A549 (cell line): ENCODE measurements around the gene NCOA3. TPM values are rescaled to one million over a fixed set of nuclear protein-coding genes. Genes with fewer than 3 reads are reported as not detected.

Experiments used
- BHLHE40 ChIP-seq: IDR thresholded peaks from 2 replicates; pipeline ENCODE4 v1.6.1; 2012; ENCODE audit warnings: low read depth, low read length, inconsistent platforms
- CBX8 ChIP-seq: fragments of 200-600 bp; sonication (generic); IDR thresholded peaks from 2 replicates; pipeline ENCODE4 v1.6.1; 2016
- CEBPB ChIP-seq, 2 experiments: fragments of >200 bp in 1 of 2; sonication (Bioruptor Twin) in 1 of 2; formaldehyde crosslinking in 1 of 2; IDR thresholded peaks; 2 replicates each; pipeline ENCODE4 v1.6.1; 2012 to 2016
- CHD4 ChIP-seq: fragments of 200-600 bp; sonication (generic); IDR thresholded peaks from 2 replicates; pipeline ENCODE4 v1.6.1; 2016; ENCODE audit warnings: antibody characterized with exemption, mild to moderate bottlenecking, borderline replicate concordance
- EHF ChIP-seq: fragments of 250-450 bp; sonication (Bioruptor Pico); IDR thresholded peaks from 2 replicates; pipeline ENCODE4 v1.5.0; 2020; ENCODE audit warnings: mild to moderate bottlenecking
- EHMT2 ChIP-seq: fragments of 200-600 bp; sonication (generic); IDR thresholded peaks from 2 replicates; pipeline ENCODE4 v1.6.1; 2016; ENCODE audit warnings: antibody characterized with exemption, low read depth, mild to moderate bottlenecking, moderate library complexity
- EP300 ChIP-seq, 2 experiments: fragments of >200 bp; sonication (Bioruptor Twin); formaldehyde crosslinking; IDR thresholded peaks; 2 replicates in 1 of 2; 3 replicates in 1 of 2; pipeline ENCODE4 v1.6.1; 2016 to 2017
- ESRRA ChIP-seq: fragments of 150-350 bp; IDR thresholded peaks from 2 replicates; pipeline ENCODE4 v1.6.1; 2014; ENCODE audit warnings: mild to moderate bottlenecking, low read length, borderline replicate concordance
- FOXS1 ChIP-seq: fragments of 250-450 bp; sonication (Bioruptor Pico); IDR thresholded peaks from 2 replicates; pipeline ENCODE4 v1.5.0; 2020; ENCODE audit warnings: mild to moderate bottlenecking, moderate library complexity
- GATA3 ChIP-seq: IDR thresholded peaks from 2 replicates; pipeline ENCODE4 v1.6.1; 2012; ENCODE audit warnings: borderline replicate concordance
- HDAC2 ChIP-seq: fragments of 200-600 bp; sonication (generic); IDR thresholded peaks from 2 replicates; pipeline ENCODE4 v1.6.1; 2016
- HOXA7 ChIP-seq: fragments of 250-450 bp; sonication (Bioruptor Pico); IDR thresholded peaks from 2 replicates; pipeline ENCODE4 v1.5.0; 2020; ENCODE audit warnings: mild to moderate bottlenecking, moderate library complexity
- HOXB13 ChIP-seq: fragments of 250-450 bp; sonication (Bioruptor Pico); IDR thresholded peaks from 2 replicates; pipeline ENCODE4 v1.5.0; 2020; ENCODE audit warnings: low read depth, mild to moderate bottlenecking, moderate library complexity
- MAFK ChIP-seq: fragments of 450-650 bp; IDR thresholded peaks from 2 replicates; pipeline ENCODE4 v1.6.1; 2014; ENCODE audit not compliant: partially characterized antibody
- MAZ ChIP-seq: fragments of 150-350 bp; IDR thresholded peaks from 2 replicates; pipeline ENCODE4 v1.6.1; 2014; ENCODE audit warnings: antibody characterized with exemption, low read depth, low read length, borderline replicate concordance
- MYC ChIP-seq: IDR thresholded peaks from 2 replicates; pipeline ENCODE4 v1.6.1; 2012; ENCODE audit warnings: mild to moderate bottlenecking, inconsistent platforms, low read length, improper control_type of control experiment, borderline replicate concordance
- NFE2L2 ChIP-seq: fragments of 150-350 bp; conservative IDR thresholded peaks from 2 replicates; pipeline ENCODE4 v1.6.1; 2014; ENCODE audit warnings: low read length
- NPAS2 ChIP-seq: fragments of 250-450 bp; sonication (Bioruptor Pico); IDR thresholded peaks from 2 replicates; pipeline ENCODE4 v1.8.0; 2022; ENCODE audit warnings: mild to moderate bottlenecking, moderate library complexity, borderline replicate concordance
- NR3C1 ChIP-seq: fragments of >200 bp; sonication (Bioruptor Twin); formaldehyde crosslinking; IDR thresholded peaks from 3 replicates; pipeline ENCODE4 v1.6.1; 2017
- PHF8 ChIP-seq: fragments of 200-600 bp; sonication (generic); IDR thresholded peaks from 2 replicates; pipeline ENCODE4 v1.6.1; 2016; ENCODE audit warnings: low read depth, mild to moderate bottlenecking, antibody characterized with exemption, moderate library complexity, borderline replicate concordance
- POLR2AphosphoS2 ChIP-seq: conservative IDR thresholded peaks from 2 replicates; pipeline ENCODE4 v1.6.1; 2012; ENCODE audit warnings: low read length, improper control_type of control experiment, inconsistent platforms
- RARB ChIP-seq: fragments of 250-450 bp; sonication (Bioruptor Pico); IDR thresholded peaks from 2 replicates; pipeline ENCODE4 v1.8.0; 2021; ENCODE audit warnings: mild to moderate bottlenecking, moderate library complexity
- RCOR1 ChIP-seq: fragments of 150-350 bp; IDR thresholded peaks from 2 replicates; pipeline ENCODE4 v1.6.1; 2014; ENCODE audit warnings: antibody characterized with exemption, low read length, low read depth
- RFX5 ChIP-seq: fragments of 450-650 bp; IDR thresholded peaks from 2 replicates; pipeline ENCODE4 v1.7.1; 2014; ENCODE audit warnings: antibody characterized with exemption, mild to moderate bottlenecking, moderate library complexity
- RNF2 ChIP-seq: fragments of 200-600 bp; sonication (generic); IDR thresholded peaks from 2 replicates; pipeline ENCODE4 v1.6.1; 2016; ENCODE audit warnings: low read depth, mild to moderate bottlenecking, antibody characterized with exemption, moderate library complexity, borderline replicate concordance
- SMC3 ChIP-seq: fragments of >200 bp; sonication (Bioruptor Twin); formaldehyde crosslinking; IDR thresholded peaks from 3 replicates; pipeline ENCODE4 v1.6.1; 2018; ENCODE audit warnings: inconsistent platforms
- TP53 ChIP-seq: fragments of 250-450 bp; sonication (Bioruptor Pico); IDR thresholded peaks from 2 replicates; pipeline ENCODE4 v1.5.0; 2021; ENCODE audit warnings: mild to moderate bottlenecking, moderate library complexity
- ZC3H11A ChIP-seq: fragments of 450-650 bp; IDR thresholded peaks from 2 replicates; pipeline ENCODE4 v1.6.1; 2014; ENCODE audit warnings: antibody characterized with exemption, mild to moderate bottlenecking
- ZNF302 ChIP-seq: fragments of 250-450 bp; sonication (Bioruptor Pico); IDR thresholded peaks from 2 replicates; pipeline ENCODE4 v1.9.0; 2021; ENCODE audit warnings: inconsistent platforms, mild to moderate bottlenecking, moderate library complexity
- ZSCAN20 ChIP-seq: fragments of 250-450 bp; sonication (Bioruptor Pico); IDR thresholded peaks from 2 replicates; pipeline ENCODE4 v1.8.0; 2022; ENCODE audit warnings: mild to moderate bottlenecking, moderate library complexity
- polyA plus RNA-seq, 4 experiments: library from polyadenylated mRNA; depleted of rRNA in 3 of 4; stranded (reverse); fragments of >200 nt; fragmentation: RNase III in 1 of 4; extraction: RNeasy Plus Mini Kit Qiagen cat#74134 plus additional on column Dnase treatment in 1 of 4; gene quantifications; 2 replicates in 3 of 4; 3 replicates in 1 of 4; pipeline ENCODE4 v1.2.3, GENCODE V29; 2011 to 2017
- TF ChIP-seq, protein P1 (sequence below): fragments of >200 bp; sonication (Bioruptor Twin); formaldehyde crosslinking; IDR thresholded peaks from 3 replicates; pipeline ENCODE4 v1.6.1; 2016
- TF ChIP-seq, protein P2 (sequence below): fragments of 250-450 bp; sonication (Bioruptor Pico); IDR thresholded peaks from 2 replicates; pipeline ENCODE4 v1.5.0; 2020; ENCODE audit warnings: low read depth, mild to moderate bottlenecking, moderate library complexity
- TF ChIP-seq, protein P3 (sequence below): fragments of >200 bp; sonication (Bioruptor Twin); formaldehyde crosslinking; IDR thresholded peaks from 2 replicates; pipeline ENCODE4 v1.6.1; 2016
- TF ChIP-seq, protein P4 (sequence below): IDR thresholded peaks from 2 replicates; pipeline ENCODE4 v1.6.1; 2012
- TF ChIP-seq, protein P5 (sequence below): fragments of 200-600 bp; sonication (generic); IDR thresholded peaks from 2 replicates; pipeline ENCODE4 v1.6.1; 2016; ENCODE audit warnings: antibody characterized with exemption, mild to moderate bottlenecking, moderate library complexity
- TF ChIP-seq, protein P6 (sequence below): fragments of 150-350 bp; IDR thresholded peaks from 2 replicates; pipeline ENCODE4 v1.6.1; 2014; ENCODE audit warnings: low read depth, mild to moderate bottlenecking, low read length

The NCOA3 gene
- polyA plus RNA-seq, 2 of the 4 experiments (the other 2 are of a cell fraction): 42.9 to 136 TPM

DNA sequence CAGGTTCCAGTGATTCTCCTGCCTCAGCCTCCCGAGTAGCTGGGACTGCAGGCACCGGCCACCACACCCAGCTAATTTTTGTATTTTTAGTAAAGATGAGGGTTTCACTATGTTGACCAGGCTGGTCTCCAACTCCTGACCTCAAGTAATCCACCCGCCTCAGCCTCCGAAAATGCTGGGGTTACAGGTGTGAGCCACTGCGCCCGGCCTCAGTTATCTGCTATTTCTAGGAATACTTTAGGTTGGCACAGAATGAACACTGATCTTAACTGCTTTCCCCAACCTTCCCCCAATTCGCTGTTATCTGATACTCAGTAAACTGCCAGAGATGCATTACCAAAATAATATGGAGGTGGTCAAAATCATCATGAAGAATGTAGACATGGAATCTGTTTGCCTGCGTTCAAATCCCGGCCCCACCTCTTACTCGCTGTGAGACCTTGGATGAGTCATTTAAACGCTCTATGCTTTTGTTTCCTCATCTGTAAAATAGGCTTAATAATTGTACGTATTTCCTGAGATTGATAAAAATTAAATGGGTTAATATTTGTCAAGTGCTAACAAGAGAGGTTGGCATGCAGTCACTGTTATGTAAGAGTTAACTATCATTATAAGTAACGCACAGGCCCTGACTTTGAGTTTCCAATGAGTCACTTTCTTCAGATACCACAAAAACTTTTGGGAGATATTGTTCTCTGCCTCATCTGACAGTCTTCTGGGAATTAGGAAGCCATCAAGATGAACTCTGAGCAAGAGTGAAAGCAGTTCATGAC lies 44.5 kb upstream of the NCOA3 start (continued):
- TF ChIP-seq MAZ (no peak), EHF (CRISPR knock-in tag) (no peak), HOXA7 (CRISPR knock-in tag) (no peak), RARB (CRISPR knock-in tag) (no peak), CEBPB (IDR thresholded peaks at IDR 0.05) (peak; percentile 69 to 94), RNF2 (no peak), NFE2L2 (no peak), SMC3 (peak; percentile 31), EHMT2 (no peak), NPAS2 (CRISPR knock-in tag) (no peak), POLR2AphosphoS2 (no peak), HDAC2 (no peak), RCOR1 (no peak), ZNF302 (CRISPR knock-in tag) (no peak), NR3C1 (no peak), RFX5 (no peak), FOXS1 (CRISPR knock-in tag) (no peak), ZSCAN20 (CRISPR knock-in tag) (no peak), BHLHE40 (no peak), HOXB13 (CRISPR knock-in tag) (no peak), ZC3H11A (no peak), CHD4 (no peak; the same call in 1 of the 2 replicates), EP300 (IDR thresholded peaks at IDR 0.05) (peak; percentile 85 to 94), ESRRA (no peak), CBX8 (no peak), GATA3 (peak; percentile 96), PHF8 (no peak), TP53 (CRISPR knock-in tag) (no peak), MYC (no peak), MAFK (peak; percentile 28)
- TF ChIP-seq, protein P1, sequence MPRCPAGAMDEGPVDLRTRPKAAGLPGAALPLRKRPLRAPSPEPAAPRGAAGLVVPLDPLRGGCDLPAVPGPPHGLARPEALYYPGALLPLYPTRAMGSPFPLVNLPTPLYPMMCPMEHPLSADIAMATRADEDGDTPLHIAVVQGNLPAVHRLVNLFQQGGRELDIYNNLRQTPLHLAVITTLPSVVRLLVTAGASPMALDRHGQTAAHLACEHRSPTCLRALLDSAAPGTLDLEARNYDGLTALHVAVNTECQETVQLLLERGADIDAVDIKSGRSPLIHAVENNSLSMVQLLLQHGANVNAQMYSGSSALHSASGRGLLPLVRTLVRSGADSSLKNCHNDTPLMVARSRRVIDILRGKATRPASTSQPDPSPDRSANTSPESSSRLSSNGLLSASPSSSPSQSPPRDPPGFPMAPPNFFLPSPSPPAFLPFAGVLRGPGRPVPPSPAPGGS: no peak
- TF ChIP-seq, protein P2, sequence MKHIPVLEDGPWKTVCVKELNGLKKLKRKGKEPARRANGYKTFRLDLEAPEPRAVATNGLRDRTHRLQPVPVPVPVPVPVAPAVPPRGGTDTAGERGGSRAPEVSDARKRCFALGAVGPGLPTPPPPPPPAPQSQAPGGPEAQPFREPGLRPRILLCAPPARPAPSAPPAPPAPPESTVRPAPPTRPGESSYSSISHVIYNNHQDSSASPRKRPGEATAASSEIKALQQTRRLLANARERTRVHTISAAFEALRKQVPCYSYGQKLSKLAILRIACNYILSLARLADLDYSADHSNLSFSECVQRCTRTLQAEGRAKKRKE: no peak
- TF ChIP-seq, protein P3, sequence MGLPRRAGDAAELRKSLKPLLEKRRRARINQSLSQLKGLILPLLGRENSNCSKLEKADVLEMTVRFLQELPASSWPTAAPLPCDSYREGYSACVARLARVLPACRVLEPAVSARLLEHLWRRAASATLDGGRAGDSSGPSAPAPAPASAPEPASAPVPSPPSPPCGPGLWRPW: 0 out of 2 replicates have a peak, but pooled peaks have one; percentile 41
- TF ChIP-seq, protein P4, sequence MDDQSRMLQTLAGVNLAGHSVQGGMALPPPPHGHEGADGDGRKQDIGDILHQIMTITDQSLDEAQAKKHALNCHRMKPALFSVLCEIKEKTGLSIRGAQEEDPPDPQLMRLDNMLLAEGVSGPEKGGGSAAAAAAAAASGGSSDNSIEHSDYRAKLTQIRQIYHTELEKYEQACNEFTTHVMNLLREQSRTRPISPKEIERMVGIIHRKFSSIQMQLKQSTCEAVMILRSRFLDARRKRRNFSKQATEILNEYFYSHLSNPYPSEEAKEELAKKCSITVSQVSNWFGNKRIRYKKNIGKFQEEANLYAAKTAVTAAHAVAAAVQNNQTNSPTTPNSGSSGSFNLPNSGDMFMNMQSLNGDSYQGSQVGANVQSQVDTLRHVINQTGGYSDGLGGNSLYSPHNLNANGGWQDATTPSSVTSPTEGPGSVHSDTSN: no peak
- TF ChIP-seq, protein P5, sequence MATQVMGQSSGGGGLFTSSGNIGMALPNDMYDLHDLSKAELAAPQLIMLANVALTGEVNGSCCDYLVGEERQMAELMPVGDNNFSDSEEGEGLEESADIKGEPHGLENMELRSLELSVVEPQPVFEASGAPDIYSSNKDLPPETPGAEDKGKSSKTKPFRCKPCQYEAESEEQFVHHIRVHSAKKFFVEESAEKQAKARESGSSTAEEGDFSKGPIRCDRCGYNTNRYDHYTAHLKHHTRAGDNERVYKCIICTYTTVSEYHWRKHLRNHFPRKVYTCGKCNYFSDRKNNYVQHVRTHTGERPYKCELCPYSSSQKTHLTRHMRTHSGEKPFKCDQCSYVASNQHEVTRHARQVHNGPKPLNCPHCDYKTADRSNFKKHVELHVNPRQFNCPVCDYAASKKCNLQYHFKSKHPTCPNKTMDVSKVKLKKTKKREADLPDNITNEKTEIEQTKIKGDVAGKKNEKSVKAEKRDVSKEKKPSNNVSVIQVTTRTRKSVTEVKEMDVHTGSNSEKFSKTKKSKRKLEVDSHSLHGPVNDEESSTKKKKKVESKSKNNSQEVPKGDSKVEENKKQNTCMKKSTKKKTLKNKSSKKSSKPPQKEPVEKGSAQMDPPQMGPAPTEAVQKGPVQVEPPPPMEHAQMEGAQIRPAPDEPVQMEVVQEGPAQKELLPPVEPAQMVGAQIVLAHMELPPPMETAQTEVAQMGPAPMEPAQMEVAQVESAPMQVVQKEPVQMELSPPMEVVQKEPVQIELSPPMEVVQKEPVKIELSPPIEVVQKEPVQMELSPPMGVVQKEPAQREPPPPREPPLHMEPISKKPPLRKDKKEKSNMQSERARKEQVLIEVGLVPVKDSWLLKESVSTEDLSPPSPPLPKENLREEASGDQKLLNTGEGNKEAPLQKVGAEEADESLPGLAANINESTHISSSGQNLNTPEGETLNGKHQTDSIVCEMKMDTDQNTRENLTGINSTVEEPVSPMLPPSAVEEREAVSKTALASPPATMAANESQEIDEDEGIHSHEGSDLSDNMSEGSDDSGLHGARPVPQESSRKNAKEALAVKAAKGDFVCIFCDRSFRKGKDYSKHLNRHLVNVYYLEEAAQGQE: peak; percentile 65
- TF ChIP-seq, protein P6, sequence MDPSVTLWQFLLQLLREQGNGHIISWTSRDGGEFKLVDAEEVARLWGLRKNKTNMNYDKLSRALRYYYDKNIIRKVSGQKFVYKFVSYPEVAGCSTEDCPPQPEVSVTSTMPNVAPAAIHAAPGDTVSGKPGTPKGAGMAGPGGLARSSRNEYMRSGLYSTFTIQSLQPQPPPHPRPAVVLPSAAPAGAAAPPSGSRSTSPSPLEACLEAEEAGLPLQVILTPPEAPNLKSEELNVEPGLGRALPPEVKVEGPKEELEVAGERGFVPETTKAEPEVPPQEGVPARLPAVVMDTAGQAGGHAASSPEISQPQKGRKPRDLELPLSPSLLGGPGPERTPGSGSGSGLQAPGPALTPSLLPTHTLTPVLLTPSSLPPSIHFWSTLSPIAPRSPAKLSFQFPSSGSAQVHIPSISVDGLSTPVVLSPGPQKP: no peak
